Activated T-cell treated with anti-CD3 and anti-CD28 coated beads, Interleukin-2, amount 50 U/mL, for 72 hours (primary cell): ENCODE data around the gene MPV17. TPM values are rescaled to one million over a fixed set of nuclear protein-coding genes. Genes with fewer than 3 reads are reported as not detected.
"Not testable (repeated sequence)": the region's sequence is repeated elsewhere in the genome, so short reads cannot be mapped to it uniquely, and the experiment has no call there.

Experiments used
- ATAC-seq, 2 donors: fragments of 150-1000 bp; cut with Tn5 transposase; replicated peaks in 1 of 2; 2 replicates each; pipeline ENCODE4 v1.10.0; 2021; ENCODE audit warnings: moderate library complexity in 2 of 2, mild to moderate bottlenecking in 1 of 2
- DNase-seq, 2 donors: peaks; one replicate each; pipeline ENCODE4 v3.0.0; 2021 to 2022; ENCODE audit warnings: mixed read lengths in 1 of 2
- H3K27ac Mint-ChIP-seq: one replicate; pipeline ENCODE4 v1.8.0; 2022; ENCODE audit warnings: mild to moderate bottlenecking, moderate library complexity, mixed read lengths
- H3K27me3 Mint-ChIP-seq: one replicate; pipeline ENCODE4 v1.8.0; 2022; ENCODE audit warnings: low read depth, mixed read lengths
- H3K36me3 Mint-ChIP-seq, 2 donors: one replicate each; pipeline ENCODE4 v1.8.0; 2022; ENCODE audit warnings: mixed read lengths in 2 of 2, mild to moderate bottlenecking in 1 of 2; ENCODE audit not compliant: insufficient read depth in 2 of 2
- H3K4me1 Mint-ChIP-seq: one replicate; pipeline ENCODE4 v1.8.0; 2022; ENCODE audit warnings: low read depth, mixed read lengths
- H3K4me3 Mint-ChIP-seq, 2 donors: one replicate each; pipeline ENCODE4 v1.8.0; 2022; ENCODE audit warnings: mild to moderate bottlenecking in 2 of 2, mixed read lengths in 2 of 2, moderate library complexity in 2 of 2
- H3K9me3 Mint-ChIP-seq, 2 donors: one replicate each; pipeline ENCODE4 v1.8.0; 2022; ENCODE audit warnings: mixed read lengths in 2 of 2
- total RNA-seq, 2 donors: library from RNA; stranded (reverse); gene quantifications; one replicate each; pipeline ENCODE4 v1.2.3, GENCODE V29; 2022

MPV17 gene
- total RNA-seq, 2 donors from 2014 or later, result 73.2 to 93.0 TPM

GRCh38 chr2:27353386-27353761 lies 30.5 kb upstream of the MPV17 start:
- H3K27ac Mint-ChIP-seq, H3K27me3 Mint-ChIP-seq, H3K9me3 Mint-ChIP-seq, H3K36me3 Mint-ChIP-seq, ATAC-seq, DNase-seq, H3K4me3 Mint-ChIP-seq: not testable (repeated sequence)
- peaks cover 56% of the 10 kb centered on the region for H3K4me1 Mint-ChIP-seq

- Mint-ChIP-seq H3K4me3 (peak overlapping the region; percentile 51 to 55), H3K4me1 (peaks cover 48% of the 10 kb centered on the region), H3K27ac (peak overlapping the region; percentile 29), H3K27me3 (no peaks in the 10 kb centered on the region), H3K9me3 (no peaks in the 10 kb centered on the region), H3K36me3 (peaks cover under 1 to 7% of the 10 kb centered on the region in 2 donors)
- DNase-seq (peak; percentile 21 to 24), ATAC-seq (peak; percentile 32 to 45)
These were observed 29.1 kb upstream of the MPV17 start for GRCh38 chr2:27351802-27352598.

DNA sequence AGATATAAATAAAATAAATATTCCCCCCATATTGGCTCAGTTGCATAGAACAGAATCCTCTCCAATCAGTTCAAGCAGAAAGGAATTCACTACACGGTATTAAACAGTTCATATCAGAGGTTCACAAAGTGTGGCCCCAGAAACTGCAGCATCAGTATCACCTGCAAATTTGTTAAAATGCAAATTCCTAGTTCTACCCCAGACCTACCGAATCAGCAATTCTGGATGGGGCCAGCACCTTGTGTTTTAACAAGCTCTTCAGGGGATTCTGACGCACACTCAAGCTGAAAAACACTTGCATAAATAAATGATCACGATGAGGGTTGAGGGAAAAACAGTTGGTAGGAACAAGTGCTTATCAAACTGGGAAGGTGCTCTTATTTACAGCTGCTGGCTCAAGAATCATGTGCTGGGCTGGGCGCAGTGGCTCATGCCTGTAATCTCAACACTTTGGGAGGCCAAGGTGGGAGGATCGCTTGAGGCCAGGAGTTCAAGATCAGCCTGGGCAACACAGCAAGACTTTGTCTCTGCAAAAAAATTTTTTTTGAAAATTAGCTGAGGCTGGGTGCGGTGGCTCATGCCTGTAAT lies 27.3 kb upstream of the MPV17 start:
- Mint-ChIP-seq H3K4me3 (no peak overlapping the region), H3K36me3 (peaks cover 0 to 4% of the 10 kb centered on the region in 2 donors), H3K27me3 (no peaks in the 10 kb centered on the region), H3K27ac (no peak overlapping the region), H3K9me3 (no peaks in the 10 kb centered on the region), H3K4me1 (peaks cover 41% of the 10 kb centered on the region)
- DNase-seq, result no peak
- no peak for ATAC-seq

GRCh38 chr2:27347641-27348040 lies 24.7 kb upstream of the MPV17 start:
- peaks cover 0 to 6% of the 10 kb centered on the region in 2 donors for H3K36me3 Mint-ChIP-seq
- peaks cover 18% of the 10 kb centered on the region for H3K4me1 Mint-ChIP-seq
- no peaks in the 10 kb centered on the region for H3K9me3 Mint-ChIP-seq
- ATAC-seq (no peak), DNase-seq (no peak)
- H3K4me3 Mint-ChIP-seq, result no peak overlapping the region
- H3K27me3 Mint-ChIP-seq, result no peaks in the 10 kb centered on the region
- H3K27ac Mint-ChIP-seq, result peak overlapping the region; percentile 26

DNA sequence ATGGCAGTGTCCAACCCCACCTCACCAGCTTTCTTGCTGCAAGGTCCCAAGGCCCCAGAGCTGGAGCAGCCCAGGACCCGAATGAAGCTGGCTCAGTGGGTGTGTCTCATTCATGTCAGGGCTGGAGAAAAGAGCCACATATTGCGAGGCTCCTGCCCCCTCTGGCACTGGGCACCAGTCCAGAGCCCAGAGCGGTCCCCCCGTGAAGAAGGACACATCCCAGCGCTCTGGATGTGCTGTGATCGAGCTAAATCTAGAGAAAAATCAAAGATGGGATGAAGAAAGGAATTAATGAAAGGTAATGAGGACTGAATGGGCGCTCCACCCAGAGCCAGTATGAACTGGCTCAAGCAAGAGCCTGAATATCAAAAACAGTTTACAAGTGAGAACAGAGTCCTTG lies 13.3 kb upstream of the MPV17 start:
- H3K36me3 Mint-ChIP-seq, result peaks cover 8 to 21% of the 10 kb centered on the region in 2 donors
- no peak for DNase-seq
- no peak overlapping the region for H3K4me3 Mint-ChIP-seq
- no peaks in the 10 kb centered on the region for H3K9me3 Mint-ChIP-seq
- ATAC-seq, result no peak
- H3K27ac Mint-ChIP-seq, result no peak overlapping the region
- peaks cover 4% of the 10 kb centered on the region for H3K4me1 Mint-ChIP-seq
- no peaks in the 10 kb centered on the region for H3K27me3 Mint-ChIP-seq

DNA sequence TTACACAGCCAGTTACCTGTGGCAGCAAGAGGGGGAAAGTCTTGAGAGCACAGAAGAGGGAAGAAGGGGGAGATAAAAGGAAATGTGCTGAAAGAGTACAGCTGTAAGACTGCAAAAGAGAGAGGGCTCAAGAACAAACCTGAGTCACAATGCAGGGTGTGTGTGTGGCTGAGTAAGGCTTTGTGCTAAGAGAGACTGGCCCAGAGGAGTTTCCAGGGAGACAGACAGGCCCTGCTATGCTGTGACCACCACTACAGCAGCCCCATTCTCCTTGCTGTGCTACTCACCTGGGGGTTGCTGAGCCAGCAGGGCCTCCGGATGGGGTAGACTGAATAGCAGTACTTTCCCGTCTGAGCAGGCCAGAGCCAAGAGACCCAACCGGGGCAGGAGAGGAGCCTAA lies 12.4 kb upstream of the MPV17 start:
- ATAC-seq, result no peak
- no peak for DNase-seq
- H3K36me3 Mint-ChIP-seq, result peaks cover 8 to 14% of the 10 kb centered on the region in 2 donors
- H3K27ac Mint-ChIP-seq, result no peak overlapping the region
- H3K27me3 Mint-ChIP-seq, result no peaks in the 10 kb centered on the region
- peaks cover under 1% of the 10 kb centered on the region for H3K4me1 Mint-ChIP-seq
- no peak overlapping the region for H3K4me3 Mint-ChIP-seq
- H3K9me3 Mint-ChIP-seq, result no peaks in the 10 kb centered on the region

DNA sequence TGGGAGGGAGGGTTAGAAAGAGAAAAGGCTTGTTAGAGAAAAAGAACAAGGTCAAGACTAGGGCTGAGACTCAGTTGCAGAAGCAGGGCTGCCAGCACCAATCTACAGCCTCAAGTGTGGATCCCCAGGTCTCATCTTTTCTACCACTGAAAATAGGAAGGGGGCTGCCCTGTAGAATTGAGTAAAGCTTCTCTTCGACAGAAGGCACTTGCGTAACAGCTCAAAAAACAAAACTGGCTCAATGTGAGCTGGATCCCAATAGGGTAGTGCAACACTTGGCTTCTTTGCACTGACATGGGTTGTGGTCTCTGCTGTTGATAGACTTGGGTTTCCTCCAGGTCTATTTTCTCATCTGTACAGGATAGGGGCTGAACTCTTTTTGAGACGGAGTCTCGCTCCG lies 1.8 kb upstream of the MPV17 start:
- Mint-ChIP-seq H3K27ac (no peak overlapping the region), H3K4me1 (peaks cover 23% of the 10 kb centered on the region), H3K27me3 (no peaks in the 10 kb centered on the region), H3K9me3 (no peaks in the 10 kb centered on the region), H3K4me3 (peak overlapping the region; percentile 4 to 29), H3K36me3 (peaks cover 12 to 17% of the 10 kb centered on the region in 2 donors)
- no peak for DNase-seq
- no peak for ATAC-seq

DNA sequence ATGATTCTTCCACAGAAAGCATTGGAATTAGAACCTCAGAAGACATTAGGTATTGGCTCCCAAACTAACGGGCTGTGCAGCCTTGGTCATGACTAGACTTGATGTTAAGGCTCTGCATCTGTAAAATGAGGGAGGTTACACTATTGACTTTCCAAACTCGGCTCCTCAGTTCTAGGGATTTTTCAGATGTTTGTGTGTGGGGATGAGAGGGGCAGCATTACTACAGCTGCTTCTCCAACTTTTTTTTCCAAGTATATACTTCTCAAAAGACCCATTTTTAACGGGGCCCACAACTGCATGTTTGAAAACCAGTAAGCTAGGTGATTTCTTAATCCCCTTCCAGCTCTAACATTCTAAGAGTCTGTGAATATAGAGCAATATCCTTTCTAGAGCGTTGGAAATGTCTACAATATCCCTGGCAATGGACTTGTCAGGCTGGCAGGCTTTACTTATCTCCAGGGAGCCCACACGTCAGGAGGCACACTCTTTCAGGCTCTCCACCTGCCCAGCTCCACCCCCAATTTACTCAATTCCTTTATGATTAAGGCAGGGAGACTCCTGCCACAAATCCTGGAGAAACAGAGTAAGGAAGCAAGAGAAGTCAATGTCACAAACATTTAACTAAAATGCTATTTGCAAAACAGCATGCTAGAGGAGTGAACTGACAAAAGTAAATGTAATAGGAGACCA lies 844 bp upstream of the MPV17 start:
- Mint-ChIP-seq H3K9me3 (no peaks in the 10 kb centered on the region), H3K27ac (peak overlapping the region; percentile 97), H3K4me1 (peaks cover 23% of the 10 kb centered on the region), H3K27me3 (no peaks in the 10 kb centered on the region), H3K36me3 (peaks cover 10 to 19% of the 10 kb centered on the region in 2 donors), H3K4me3 (peak overlapping the region; percentile 95 to 99)
- no peak for DNase-seq
- no peak for ATAC-seq

GRCh38 chr2:27322301-27322765 lies 564 bp downstream of the MPV17 start:
- ATAC-seq (peak; percentile 10 to 27), DNase-seq (peak; percentile 16 to 29)
- no peaks in the 10 kb centered on the region for H3K9me3 Mint-ChIP-seq
- H3K4me1 Mint-ChIP-seq, result peaks cover 23% of the 10 kb centered on the region
- H3K4me3 Mint-ChIP-seq, result peak overlapping the region; percentile 95 to 99
- peaks cover 8 to 19% of the 10 kb centered on the region in 2 donors for H3K36me3 Mint-ChIP-seq
- H3K27me3 Mint-ChIP-seq, result no peaks in the 10 kb centered on the region
- peak overlapping the region; percentile 97 for H3K27ac Mint-ChIP-seq

DNA sequence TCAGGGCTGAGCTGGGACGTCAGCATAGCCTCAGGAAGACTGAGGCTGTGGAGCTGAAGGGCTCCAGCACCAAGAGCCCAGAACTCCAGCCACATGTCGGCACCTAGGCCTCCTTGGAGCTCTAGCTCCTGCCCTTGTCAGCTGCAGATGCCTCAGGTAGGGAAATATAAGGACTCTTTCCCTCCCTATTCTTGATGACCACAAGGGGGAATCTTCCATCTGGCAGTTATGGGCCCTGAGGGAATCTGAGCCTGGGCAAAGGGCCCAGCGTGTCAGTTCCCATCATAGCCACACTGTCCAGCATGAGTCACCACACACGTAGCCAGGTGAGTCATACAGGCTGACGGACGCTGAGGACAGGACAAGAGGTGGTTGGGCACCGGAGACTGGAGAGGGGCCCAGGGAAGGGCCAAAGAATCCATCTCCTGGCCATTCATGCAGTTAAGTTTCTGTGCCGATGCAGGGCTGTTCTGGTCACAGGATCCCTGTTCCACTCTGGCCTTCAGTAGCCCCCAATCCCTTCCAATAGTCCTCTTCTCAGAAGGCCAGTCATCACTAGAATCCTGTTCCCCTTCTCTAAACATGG lies 1.8 kb downstream of the MPV17 start:
- Mint-ChIP-seq H3K4me1 (peaks cover 23% of the 10 kb centered on the region), H3K4me3 (peak overlapping the region; percentile 95 to 99), H3K27ac (no peak overlapping the region), H3K9me3 (no peaks in the 10 kb centered on the region), H3K27me3 (no peaks in the 10 kb centered on the region), H3K36me3 (peaks cover 3 to 10% of the 10 kb centered on the region in 2 donors)
- DNase-seq (peak in 1 of 2 donors; percentile 12), ATAC-seq (no peak)

GRCh38 chr2:27319839-27320238 lies 3.1 kb downstream of the MPV17 start:
- H3K27me3 Mint-ChIP-seq, DNase-seq, H3K4me3 Mint-ChIP-seq, H3K9me3 Mint-ChIP-seq, H3K36me3 Mint-ChIP-seq, H3K27ac Mint-ChIP-seq, ATAC-seq: not testable (repeated sequence)
- peaks cover 23% of the 10 kb centered on the region for H3K4me1 Mint-ChIP-seq

DNA sequence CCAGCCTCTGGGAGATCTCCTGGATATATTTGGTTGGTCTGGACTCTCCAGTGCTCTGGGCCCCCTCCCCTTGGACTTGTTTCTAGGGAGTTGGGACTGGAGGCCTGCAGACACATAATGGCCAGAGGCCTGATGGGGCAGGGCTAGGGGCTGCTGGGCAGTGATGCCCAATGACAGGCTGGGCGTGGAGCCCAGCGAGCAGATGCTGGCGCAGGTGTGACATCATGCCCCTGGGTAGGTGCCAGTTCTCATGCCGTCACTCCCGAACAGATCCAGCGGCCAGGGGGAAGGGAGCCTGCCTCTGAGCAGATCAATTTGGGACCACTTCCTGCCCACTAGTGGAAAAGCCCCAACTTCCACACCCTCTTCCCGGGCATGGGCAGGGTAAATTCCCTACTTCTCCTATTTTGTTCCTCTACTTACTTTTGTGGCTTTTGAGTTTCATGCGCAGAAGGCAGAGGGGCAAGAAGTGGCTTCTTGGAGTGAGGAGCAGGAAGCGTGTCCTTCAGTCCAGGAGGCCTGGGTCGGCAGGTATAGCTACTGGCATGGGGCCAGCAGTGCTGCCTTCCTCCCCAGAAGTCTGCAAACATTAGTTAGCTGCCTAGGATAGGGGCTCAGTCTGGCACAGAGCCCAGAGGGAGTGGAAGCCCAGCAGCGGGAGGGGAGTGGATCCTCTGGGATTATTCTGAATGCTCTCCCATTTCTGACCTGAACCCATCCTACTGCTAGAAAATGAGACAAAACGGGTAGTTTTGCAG lies 6.1 kb downstream of the MPV17 start:
- ATAC-seq (no peak), DNase-seq (no peak)
- H3K4me1 Mint-ChIP-seq, result peaks cover 9% of the 10 kb centered on the region
- H3K9me3 Mint-ChIP-seq, result no peaks in the 10 kb centered on the region
- no peaks in the 10 kb centered on the region for H3K27me3 Mint-ChIP-seq
- H3K4me3 Mint-ChIP-seq, result no peak overlapping the region
- H3K36me3 Mint-ChIP-seq, result peaks cover 0 to 1% of the 10 kb centered on the region in 2 donors
- no peak overlapping the region for H3K27ac Mint-ChIP-seq
